ENCODE measurements around the gene POSTN.

DNA sequence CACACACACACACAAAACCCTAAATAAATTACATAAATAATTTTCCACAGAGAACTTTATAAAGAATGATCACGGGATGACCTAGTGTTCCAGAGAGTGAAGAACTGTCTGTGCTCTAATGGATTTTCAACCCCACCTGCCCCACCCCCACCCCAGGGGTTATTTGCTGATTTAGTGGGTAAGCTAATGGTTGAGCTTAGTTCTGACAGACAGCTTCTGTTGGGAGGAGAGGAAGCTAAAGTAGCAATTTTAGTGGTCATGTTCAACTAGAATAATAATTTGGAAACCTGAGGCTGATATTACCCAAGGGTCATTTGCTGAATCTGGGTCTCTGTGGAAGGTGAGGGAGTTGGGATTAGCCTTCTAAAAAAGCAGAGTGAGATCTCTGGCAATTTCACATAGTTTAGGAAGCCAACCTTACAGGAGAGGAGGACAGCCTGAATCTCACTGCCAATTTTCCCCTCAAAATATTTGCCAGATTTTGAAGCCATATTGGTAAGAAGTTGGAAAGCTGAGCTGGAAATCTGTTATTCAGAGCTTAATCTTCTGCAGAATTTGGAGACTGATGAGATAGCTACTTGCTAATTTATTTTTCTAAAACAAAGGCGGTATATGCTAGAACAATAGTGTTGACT, 68.7 kb downstream of the POSTN start:
- TF ChIP-seq CTCF (IDR thresholded peaks at IDR 0.05; ENCODE audit: low read depth, low read length, missing input control) = no peak
- TF ChIP-seq, protein P1, sequence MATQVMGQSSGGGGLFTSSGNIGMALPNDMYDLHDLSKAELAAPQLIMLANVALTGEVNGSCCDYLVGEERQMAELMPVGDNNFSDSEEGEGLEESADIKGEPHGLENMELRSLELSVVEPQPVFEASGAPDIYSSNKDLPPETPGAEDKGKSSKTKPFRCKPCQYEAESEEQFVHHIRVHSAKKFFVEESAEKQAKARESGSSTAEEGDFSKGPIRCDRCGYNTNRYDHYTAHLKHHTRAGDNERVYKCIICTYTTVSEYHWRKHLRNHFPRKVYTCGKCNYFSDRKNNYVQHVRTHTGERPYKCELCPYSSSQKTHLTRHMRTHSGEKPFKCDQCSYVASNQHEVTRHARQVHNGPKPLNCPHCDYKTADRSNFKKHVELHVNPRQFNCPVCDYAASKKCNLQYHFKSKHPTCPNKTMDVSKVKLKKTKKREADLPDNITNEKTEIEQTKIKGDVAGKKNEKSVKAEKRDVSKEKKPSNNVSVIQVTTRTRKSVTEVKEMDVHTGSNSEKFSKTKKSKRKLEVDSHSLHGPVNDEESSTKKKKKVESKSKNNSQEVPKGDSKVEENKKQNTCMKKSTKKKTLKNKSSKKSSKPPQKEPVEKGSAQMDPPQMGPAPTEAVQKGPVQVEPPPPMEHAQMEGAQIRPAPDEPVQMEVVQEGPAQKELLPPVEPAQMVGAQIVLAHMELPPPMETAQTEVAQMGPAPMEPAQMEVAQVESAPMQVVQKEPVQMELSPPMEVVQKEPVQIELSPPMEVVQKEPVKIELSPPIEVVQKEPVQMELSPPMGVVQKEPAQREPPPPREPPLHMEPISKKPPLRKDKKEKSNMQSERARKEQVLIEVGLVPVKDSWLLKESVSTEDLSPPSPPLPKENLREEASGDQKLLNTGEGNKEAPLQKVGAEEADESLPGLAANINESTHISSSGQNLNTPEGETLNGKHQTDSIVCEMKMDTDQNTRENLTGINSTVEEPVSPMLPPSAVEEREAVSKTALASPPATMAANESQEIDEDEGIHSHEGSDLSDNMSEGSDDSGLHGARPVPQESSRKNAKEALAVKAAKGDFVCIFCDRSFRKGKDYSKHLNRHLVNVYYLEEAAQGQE (IDR thresholded peaks at IDR 0.05) = no peak
- no peak for TF ChIP-seq ZBTB33 (IDR thresholded peaks at IDR 0.05)
- TF ChIP-seq FOXA2 (IDR thresholded peaks at IDR 0.05) = no peak
- TF ChIP-seq EGR1 (IDR thresholded peaks at IDR 0.05; ENCODE audit: low read depth in 2 of 2) = no peak
- TF ChIP-seq MAX (IDR thresholded peaks at IDR 0.05) = no peak
- TF ChIP-seq GABPA (IDR thresholded peaks at IDR 0.05 in 1 of 2, conservative IDR thresholded peaks at IDR 0.05 in 1 of 2) = no peak
- no peak for TF ChIP-seq YY1 (IDR thresholded peaks at IDR 0.05)
- TF ChIP-seq RAD21 (IDR thresholded peaks at IDR 0.05) = no peak
- TF ChIP-seq RXRA (IDR thresholded peaks at IDR 0.05) = no peak
- TF ChIP-seq JUND (IDR thresholded peaks at IDR 0.05) = no peak
- no peak for TF ChIP-seq TAF1 (conservative IDR thresholded peaks at IDR 0.05)
- TF ChIP-seq ATF3 (IDR thresholded peaks at IDR 0.05) = no peak

All from liver (tissue), 3 donors.